SU-DHL-6 (cell line): ENCODE data around the gene PNMA1.

Experiments used
- H2AFZ ChIP-seq: fragments of 200-600 bp; sonication (generic); 2 replicates; pipeline ENCODE4 v1.6.1; 2014; ENCODE audit warnings: low read depth, mild to moderate bottlenecking, moderate library complexity, mixed read lengths, antibody characterized with exemption, low read length; ENCODE audit not compliant: severe bottlenecking
- H3F3A ChIP-seq: fragments of 200-600 bp; shearing (Covaris generic); 2 replicates; pipeline ENCODE4 v1.6.0; 2016; ENCODE audit warnings: antibody characterized with exemption, mild to moderate bottlenecking; ENCODE audit not compliant: insufficient read depth
- H3K27ac ChIP-seq: fragments of 200-600 bp; sonication (generic); 2 replicates; pipeline ENCODE4 v1.5.1; 2016; ENCODE audit warnings: low read depth, mild to moderate bottlenecking, low read length, moderate library complexity, mixed read lengths
- H3K27me3 ChIP-seq: fragments of 200-600 bp; sonication (generic), shearing (Covaris generic); 2 replicates; pipeline ENCODE4 v1.6.0; 2014; ENCODE audit warnings: mild to moderate bottlenecking, low read length
- H3K36me3 ChIP-seq: fragments of 200-600 bp; sonication (generic); 2 replicates; pipeline ENCODE4 v1.6.1; 2014; ENCODE audit warnings: mild to moderate bottlenecking, low read length, mixed read lengths
- H3K4me2 ChIP-seq: fragments of 300-600, 200-600 bp; shearing (Covaris generic), sonication (generic); 2 replicates; pipeline ENCODE4 v1.6.0; 2014; ENCODE audit warnings: low read length, low read depth, mild to moderate bottlenecking; ENCODE audit not compliant: poor library complexity, severe bottlenecking
- H3K4me3 ChIP-seq: fragments of 200-600 bp; sonication (generic); 2 replicates; pipeline ENCODE4 v1.5.1; 2014; ENCODE audit warnings: antibody characterized with exemption, low read length, mild to moderate bottlenecking, mixed read lengths; ENCODE audit not compliant: insufficient read depth, poor library complexity, severe bottlenecking
- H3K79me2 ChIP-seq: fragments of 200-600 bp; sonication (generic); 2 replicates; pipeline ENCODE4 v1.6.1; 2014; ENCODE audit warnings: mild to moderate bottlenecking, low read length, moderate library complexity; ENCODE audit not compliant: insufficient read depth
- H3K9ac ChIP-seq: fragments of 200-600 bp; sonication (generic); 2 replicates; pipeline ENCODE4 v1.7.0; 2014; ENCODE audit warnings: mild to moderate bottlenecking, low read length
- H3K9me2 ChIP-seq: fragments of 200-600 bp; sonication (generic); replicated peaks from 2 replicates; pipeline ENCODE4 v1.6.1; 2014; ENCODE audit warnings: low read length; ENCODE audit not compliant: insufficient read depth
- H3K9me3 ChIP-seq: fragments of 200-600 bp; sonication (generic); 2 replicates; pipeline ENCODE4 v1.6.1; 2014; ENCODE audit warnings: low read length, mixed read lengths; ENCODE audit not compliant: insufficient read depth
- H4K20me1 ChIP-seq: fragments of 200-600 bp; sonication (generic); 2 replicates; pipeline ENCODE4 v1.6.1; 2014; ENCODE audit warnings: low read depth, mild to moderate bottlenecking, antibody characterized with exemption, low read length, moderate library complexity, mixed read lengths
- EZH2phosphoT487 ChIP-seq: fragments of 200-600 bp; sonication (generic), shearing (Covaris generic); conservative IDR thresholded peaks from 2 replicates; pipeline ENCODE4 v1.6.1; 2018; ENCODE audit warnings: mild to moderate bottlenecking, antibody characterized with exemption, low read length, moderate library complexity, mixed read lengths
- TF ChIP-seq, protein P1 (sequence below): fragments of 200-600 bp; sonication (generic); IDR thresholded peaks from one replicate; pipeline ENCODE4 v1.5.1; 2017; ENCODE audit warnings: antibody characterized with exemption, mild to moderate bottlenecking, low read length, moderate library complexity; ENCODE audit not compliant: insufficient read depth, poor library complexity, severe bottlenecking

The PNMA1 gene

DNA sequence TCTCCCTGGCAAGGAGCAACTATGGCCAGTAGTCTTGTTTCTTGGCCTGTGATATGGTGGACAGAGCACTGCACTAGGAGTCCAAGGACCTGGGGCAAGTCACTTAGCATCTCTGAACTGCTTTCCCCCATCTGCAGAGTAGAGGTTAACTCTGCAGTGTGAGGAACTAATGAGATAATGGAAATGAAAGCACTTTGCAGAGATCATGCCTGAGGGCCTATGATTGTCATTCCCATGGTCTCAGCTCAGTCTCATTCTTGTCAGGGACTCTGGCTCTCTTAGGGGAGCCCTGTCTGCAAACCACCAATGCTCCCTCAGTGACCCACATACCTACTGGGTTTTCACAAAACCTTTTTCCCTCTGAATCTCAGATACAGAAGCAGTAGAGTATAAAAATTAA is 6.5 kb upstream of the PNMA1 start:
- H3K4me3 ChIP-seq, result no peak overlapping the region
- no peaks in the 10 kb centered on the region for H3K9me2 ChIP-seq
- H2AFZ ChIP-seq, result no peak overlapping the region
- H3K36me3 ChIP-seq, result peaks cover 30% of the 10 kb centered on the region
- TF ChIP-seq EZH2phosphoT487, result no peak
- TF ChIP-seq, protein P1, sequence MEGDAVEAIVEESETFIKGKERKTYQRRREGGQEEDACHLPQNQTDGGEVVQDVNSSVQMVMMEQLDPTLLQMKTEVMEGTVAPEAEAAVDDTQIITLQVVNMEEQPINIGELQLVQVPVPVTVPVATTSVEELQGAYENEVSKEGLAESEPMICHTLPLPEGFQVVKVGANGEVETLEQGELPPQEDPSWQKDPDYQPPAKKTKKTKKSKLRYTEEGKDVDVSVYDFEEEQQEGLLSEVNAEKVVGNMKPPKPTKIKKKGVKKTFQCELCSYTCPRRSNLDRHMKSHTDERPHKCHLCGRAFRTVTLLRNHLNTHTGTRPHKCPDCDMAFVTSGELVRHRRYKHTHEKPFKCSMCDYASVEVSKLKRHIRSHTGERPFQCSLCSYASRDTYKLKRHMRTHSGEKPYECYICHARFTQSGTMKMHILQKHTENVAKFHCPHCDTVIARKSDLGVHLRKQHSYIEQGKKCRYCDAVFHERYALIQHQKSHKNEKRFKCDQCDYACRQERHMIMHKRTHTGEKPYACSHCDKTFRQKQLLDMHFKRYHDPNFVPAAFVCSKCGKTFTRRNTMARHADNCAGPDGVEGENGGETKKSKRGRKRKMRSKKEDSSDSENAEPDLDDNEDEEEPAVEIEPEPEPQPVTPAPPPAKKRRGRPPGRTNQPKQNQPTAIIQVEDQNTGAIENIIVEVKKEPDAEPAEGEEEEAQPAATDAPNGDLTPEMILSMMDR, result no peak
- H3K79me2 ChIP-seq, result no peaks in the 10 kb centered on the region
- no peak overlapping the region for H3K9ac ChIP-seq
- no peaks in the 10 kb centered on the region for H3K9me3 ChIP-seq
- H3K27me3 ChIP-seq, result no peaks in the 10 kb centered on the region
- no peak overlapping the region for H3K4me2 ChIP-seq
- no peaks in the 10 kb centered on the region for H4K20me1 ChIP-seq
- no peak overlapping the region for H3K27ac ChIP-seq
- H3F3A ChIP-seq, result peaks cover 20% of the 10 kb centered on the region

DNA sequence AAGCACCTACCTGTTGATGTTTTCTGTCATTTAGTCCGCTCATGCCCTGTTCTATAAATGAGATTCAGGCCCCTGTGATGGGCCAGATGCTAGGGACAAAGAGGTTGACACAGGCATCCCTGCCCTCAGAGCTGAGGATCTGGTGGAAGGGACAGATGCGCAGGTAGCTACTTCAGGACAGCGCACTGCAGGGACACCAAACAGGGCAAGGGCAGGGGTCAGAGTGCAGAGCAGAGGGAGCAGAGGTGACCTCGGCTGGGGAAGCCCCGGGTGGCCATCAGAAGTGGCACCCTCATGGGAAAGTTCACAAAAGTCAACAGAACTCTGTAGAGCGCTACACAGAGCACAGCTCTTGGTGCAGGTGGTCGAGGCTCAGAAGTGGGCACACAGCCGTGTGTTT is 5.6 kb upstream of the PNMA1 start:
- Histone ChIP-seq H3K36me3 (peaks cover 30% of the 10 kb centered on the region), H3K9me2 (no peaks in the 10 kb centered on the region), H3K27me3 (no peaks in the 10 kb centered on the region), H3F3A (peaks cover 28% of the 10 kb centered on the region), H3K4me2 (no peak overlapping the region), H3K9ac (no peak overlapping the region), H2AFZ (no peak overlapping the region), H3K9me3 (no peaks in the 10 kb centered on the region), H3K27ac (no peak overlapping the region), H3K4me3 (no peak overlapping the region), H4K20me1 (0 out of 2 replicates have a peak, but pooled peaks cover 4% of the 10 kb centered on the region), H3K79me2 (no peaks in the 10 kb centered on the region)
- TF ChIP-seq EZH2phosphoT487, result no peak
- TF ChIP-seq, protein P1, result no peak

DNA sequence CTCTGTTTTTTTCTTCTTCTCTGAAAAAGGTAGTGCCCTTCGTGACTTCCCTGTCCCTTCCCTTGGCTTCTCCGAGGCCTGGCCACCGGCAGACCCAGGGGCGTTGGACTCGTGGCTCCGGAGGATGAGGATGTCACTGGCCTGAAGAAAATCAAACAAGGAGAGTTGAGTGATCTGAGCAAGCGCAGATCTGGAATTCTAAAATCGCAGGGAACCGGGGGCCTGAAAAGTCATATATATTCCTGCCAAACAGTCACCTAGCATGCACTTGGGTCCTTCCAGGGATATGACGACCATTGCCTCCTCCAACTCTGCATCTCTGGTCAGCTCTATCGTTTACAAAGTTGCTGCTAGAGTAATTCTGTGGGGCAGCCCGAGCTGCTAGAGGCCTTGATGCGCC is 5.2 kb upstream of the PNMA1 start:
- H4K20me1 ChIP-seq, result 0 out of 2 replicates have a peak, but pooled peaks cover 7% of the 10 kb centered on the region
- H3K36me3 ChIP-seq, result peaks cover 27% of the 10 kb centered on the region
- peaks cover 32% of the 10 kb centered on the region for H3F3A ChIP-seq
- no peak overlapping the region for H3K9ac ChIP-seq
- H3K27me3 ChIP-seq, result no peaks in the 10 kb centered on the region
- H3K79me2 ChIP-seq, result no peaks in the 10 kb centered on the region
- no peak overlapping the region for H3K4me3 ChIP-seq
- no peak overlapping the region for H3K4me2 ChIP-seq
- H3K27ac ChIP-seq, result no peak overlapping the region
- no peaks in the 10 kb centered on the region for H3K9me2 ChIP-seq
- TF ChIP-seq, protein P1, result no peak
- no peak for TF ChIP-seq EZH2phosphoT487
- no peaks in the 10 kb centered on the region for H3K9me3 ChIP-seq
- H2AFZ ChIP-seq, result no peak overlapping the region
